Measurements from ENCODE around the gene FXYD4. TPM values are rescaled to one million over a fixed set of nuclear protein-coding genes. Genes with fewer than 3 reads are reported as not detected.

FXYD4 gene
- polyA plus RNA-seq, 1 experiment: not detected

DNA sequence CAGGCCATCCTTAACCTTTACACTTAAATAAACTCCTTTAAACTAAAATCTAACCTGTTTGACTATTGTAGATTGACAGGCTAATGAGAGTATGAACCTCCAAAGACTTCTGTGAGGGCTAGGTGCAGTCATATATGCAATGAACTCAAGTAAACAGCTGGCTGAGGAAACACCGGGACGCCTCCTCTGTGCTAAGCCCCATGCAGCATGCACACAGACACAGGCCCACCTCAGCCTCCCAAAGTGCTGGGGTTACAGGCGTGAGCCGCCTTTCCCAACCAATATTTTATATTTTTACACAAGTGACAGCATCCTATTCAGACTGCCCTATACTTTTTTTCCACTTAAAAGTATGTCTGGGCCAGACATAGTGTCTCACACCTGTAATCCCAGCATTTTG lies 1.5 kb upstream of the FXYD4 start:
- no peaks in the 10 kb centered on the region; the same call in none of the 2 replicates for H3K27me3 ChIP-seq (ENCODE audit: control insufficient read depth, insufficient read depth, low read length)

DNA sequence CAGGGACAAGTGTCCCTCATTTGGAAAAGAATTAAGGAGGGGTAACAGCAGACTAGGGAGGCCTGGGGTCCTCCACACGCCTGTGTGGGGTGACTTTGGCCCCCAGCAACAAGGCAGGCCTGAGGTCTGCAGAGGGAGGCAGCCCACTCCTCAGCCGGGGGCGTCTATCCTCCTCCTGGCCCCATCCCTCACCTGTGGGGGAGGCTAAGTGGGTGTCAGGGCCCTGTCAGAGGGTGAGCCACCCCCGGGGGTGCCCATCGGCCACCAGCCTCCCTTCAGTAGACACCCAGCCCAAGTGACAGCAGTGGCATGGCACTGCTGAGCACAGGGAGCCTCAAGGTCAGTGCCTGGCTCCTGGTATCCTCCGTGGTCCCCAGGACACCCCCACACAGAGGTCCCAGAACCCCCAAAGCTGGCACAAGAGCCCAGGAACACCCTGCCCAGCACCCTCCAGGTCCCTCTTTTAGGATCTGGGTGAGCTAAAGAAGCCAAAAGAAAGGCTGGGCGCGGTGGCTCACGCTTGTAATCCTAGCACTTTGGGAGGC lies 693 bp upstream of the FXYD4 start:
- DNase-seq (ENCODE audit: low read depth): no peak
- ChIA-PET CTCF (no interaction called here), POLR2A (no interaction called here)
- TF ChIP-seq CTCF (IDR thresholded peaks at IDR 0.05; ENCODE audit: insufficient read depth, low read depth, low read length): no peak
- H3K36me3 ChIP-seq (ENCODE audit: control insufficient read depth, insufficient read depth, low read length): no peaks in the 10 kb centered on the region
- H3K4me3 ChIP-seq (ENCODE audit: low read depth, low read length): no peak overlapping the region
- no peaks in the 10 kb centered on the region; the same call in none of the 2 replicates for H3K27me3 ChIP-seq (ENCODE audit: control insufficient read depth, insufficient read depth, low read length)

More for the DNA sequence above, 1.5 kb upstream of the FXYD4 start:
- no peak for TF ChIP-seq CTCF (IDR thresholded peaks at IDR 0.05; ENCODE audit: insufficient read depth, low read depth, low read length)
- POLR2A ChIA-PET: no interaction called here
- DNase-seq (ENCODE audit: low read depth): no peak
- Histone ChIP-seq H3K4me3 (ENCODE audit: low read depth, low read length) (no peak overlapping the region), H3K36me3 (ENCODE audit: control insufficient read depth, insufficient read depth, low read length) (no peaks in the 10 kb centered on the region)
- CTCF ChIA-PET: no interaction called here

GRCh38 chr10:43372765-43373361 lies 1.4 kb downstream of the FXYD4 start:
- DNase-seq (ENCODE audit: low read depth): no peak
- TF ChIP-seq CTCF (IDR thresholded peaks at IDR 0.05; ENCODE audit: insufficient read depth, low read depth, low read length): no peak
- Histone ChIP-seq H3K36me3 (ENCODE audit: control insufficient read depth, insufficient read depth, low read length) (no peaks in the 10 kb centered on the region), H3K4me3 (ENCODE audit: low read depth, low read length) (no peak overlapping the region), H3K27me3 (ENCODE audit: control insufficient read depth, insufficient read depth, low read length) (no peaks in the 10 kb centered on the region; the same call in none of the 2 replicates)
- POLR2A ChIA-PET: no interaction called here
- CTCF ChIA-PET: interaction anchor here (0.7 to 2.1 kb wide), 3 partner anchors 17 to 80 kb away, joined by 3 to 7 read pairs (median 4); no protein-coding TSS in a partner anchor

DNA sequence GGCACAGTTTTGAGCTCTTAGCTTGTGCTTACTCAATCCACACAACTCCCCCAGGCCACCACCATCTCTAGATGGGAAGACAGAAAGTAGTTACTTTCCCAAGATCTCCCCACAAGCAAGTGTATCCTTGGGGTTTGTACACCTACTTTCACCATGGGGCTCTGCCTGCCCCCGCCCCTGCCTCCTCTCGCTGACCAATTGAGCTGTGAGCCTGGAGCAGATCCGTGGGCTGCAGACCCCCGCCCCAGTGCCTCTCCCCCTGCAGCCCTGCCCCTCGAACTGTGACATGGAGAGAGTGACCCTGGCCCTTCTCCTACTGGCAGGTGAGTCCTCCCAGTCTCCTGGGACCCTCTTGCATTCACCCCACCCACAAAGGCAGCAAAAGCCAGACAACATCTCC lies 2.0 kb downstream of the FXYD4 start:
- CTCF ChIA-PET: interaction anchor here (0.7 to 2.1 kb wide), 2 partner anchors 23 to 80 kb away, joined by 3 to 4 read pairs; no protein-coding TSS in a partner anchor

More for the DNA sequence above, 2.0 kb downstream of the FXYD4 start:
- no peak for DNase-seq (ENCODE audit: low read depth)
- Histone ChIP-seq H3K4me3 (ENCODE audit: low read depth, low read length) (no peak overlapping the region), H3K36me3 (ENCODE audit: control insufficient read depth, insufficient read depth, low read length) (no peaks in the 10 kb centered on the region), H3K27me3 (ENCODE audit: control insufficient read depth, insufficient read depth, low read length) (no peaks in the 10 kb centered on the region; the same call in none of the 2 replicates)
- POLR2A ChIA-PET: no interaction called here
- no peak for TF ChIP-seq CTCF (IDR thresholded peaks at IDR 0.05; ENCODE audit: insufficient read depth, low read depth, low read length)
